Mesendoderm (in vitro differentiated cells): ENCODE measurements around the gene MACROD2.

Experiments used
- DNase-seq: peaks from one replicate; pipeline ENCODE4 v3.0.0; 2013
- H2AK5ac ChIP-seq: 2 replicates; pipeline ENCODE4 v1.6.1; 2013; ENCODE audit warnings: low read length, inconsistent platforms
- H2BK120ac ChIP-seq: 2 replicates; pipeline ENCODE4 v1.6.1; 2013; ENCODE audit warnings: low read depth, mild to moderate bottlenecking, low read length, moderate library complexity, mixed read lengths
- H2BK15ac ChIP-seq: replicated peaks from 2 replicates; pipeline ENCODE4 v1.6.1; 2013; ENCODE audit warnings: low read depth, mild to moderate bottlenecking, moderate library complexity
- H2BK5ac ChIP-seq: 2 replicates; pipeline ENCODE4 v1.6.1; 2013; ENCODE audit warnings: low read length, inconsistent platforms
- H3K18ac ChIP-seq: 2 replicates; pipeline ENCODE4 v1.6.1; 2013; ENCODE audit warnings: mild to moderate bottlenecking, low read length, mixed read lengths
- H3K23ac ChIP-seq: one replicate; pipeline ENCODE4 v1.6.1; 2013; ENCODE audit warnings: low read length
- H3K27ac ChIP-seq: 2 replicates; pipeline ENCODE4 v1.5.1; 2013; ENCODE audit warnings: low read depth, mild to moderate bottlenecking, inconsistent platforms, low read length, moderate library complexity
- H3K27me3 ChIP-seq: 2 replicates; pipeline ENCODE4 v1.6.1; 2013; ENCODE audit warnings: low read length, control low read depth, mild to moderate bottlenecking, inconsistent platforms; ENCODE audit not compliant: insufficient read depth, poor library complexity
- H3K36me3 ChIP-seq: 2 replicates; pipeline ENCODE4 v1.6.1; 2013; ENCODE audit warnings: low read length, inconsistent platforms; ENCODE audit not compliant: control insufficient read depth, insufficient read depth
- H3K4ac ChIP-seq: one replicate; pipeline ENCODE4 v1.6.1; 2013; ENCODE audit warnings: low read depth, mild to moderate bottlenecking, low read length, moderate library complexity
- H3K4me1 ChIP-seq: 2 replicates; pipeline ENCODE4 v1.6.1; 2013; ENCODE audit warnings: low read depth, low read length, inconsistent platforms; ENCODE audit not compliant: control insufficient read depth
- H3K4me2 ChIP-seq: 2 replicates; pipeline ENCODE4 v1.6.1; 2013; ENCODE audit warnings: low read length
- H3K4me3 ChIP-seq: 2 replicates; pipeline ENCODE4 v1.5.1; 2013; ENCODE audit warnings: mild to moderate bottlenecking, low read length
- H3K56ac ChIP-seq: one replicate; pipeline ENCODE4 v1.6.1; 2013; ENCODE audit warnings: low read length
- H3K79me1 ChIP-seq: 2 replicates; pipeline ENCODE4 v1.6.1; 2013; ENCODE audit warnings: low read length, inconsistent platforms
- H3K79me2 ChIP-seq: 2 replicates; pipeline ENCODE4 v1.6.1; 2013; ENCODE audit warnings: mild to moderate bottlenecking, low read length; ENCODE audit not compliant: control insufficient read depth, insufficient read depth
- H3K9ac ChIP-seq: 2 replicates; pipeline ENCODE4 v1.6.1; 2013; ENCODE audit warnings: low read length, inconsistent platforms
- H4K5ac ChIP-seq: one replicate; pipeline ENCODE4 v1.6.1; 2013; ENCODE audit warnings: low read length
- H4K8ac ChIP-seq: one replicate; pipeline ENCODE4 v1.6.1; 2013; ENCODE audit warnings: low read depth, mild to moderate bottlenecking, control low read depth, low read length, moderate library complexity
- WGBS: extraction: QIAGEN DNeasy Blood & Tissue Kit; methylation state at CpG from one replicate; pipeline ENCODE4 v1.1.7; 2013; ENCODE audit warnings: low lambda C conversion rate, missing lambda C conversion rate; ENCODE audit not compliant: insufficient coverage; ENCODE audit errors: extremely low coverage; 5-methylcytosine and 5-hydroxymethylcytosine counted together

MACROD2 gene

GRCh38 chr20:15767999-15768741, 1772.9 kb downstream of the MACROD2 start:
- no peak overlapping the region for H4K5ac ChIP-seq
- H3K23ac ChIP-seq, result no peak overlapping the region
- H3K4me2 ChIP-seq, result no peak overlapping the region
- H3K27ac ChIP-seq, result no peak overlapping the region
- no peaks in the 10 kb centered on the region for H3K79me2 ChIP-seq
- H3K56ac ChIP-seq, result no peak overlapping the region
- H2AK5ac ChIP-seq, result no peak overlapping the region
- no peak overlapping the region for H3K4me3 ChIP-seq
- no peak overlapping the region for H3K18ac ChIP-seq
- H4K8ac ChIP-seq, result no peak overlapping the region
- no peak overlapping the region for H2BK15ac ChIP-seq
- DNase-seq, result no peak
- no peaks in the 10 kb centered on the region for H3K36me3 ChIP-seq
- no peak overlapping the region for H3K9ac ChIP-seq
- H2BK5ac ChIP-seq, result no peak overlapping the region
- H2BK120ac ChIP-seq, result no peak overlapping the region
- no peaks in the 10 kb centered on the region for H3K27me3 ChIP-seq
- whole genome bisulfite sequencing, result no CpG with 5 or more reads among the region's 3 CpGs
- H3K4ac ChIP-seq, result no peak overlapping the region
- H3K4me1 ChIP-seq, result no peaks in the 10 kb centered on the region
- no peaks in the 10 kb centered on the region for H3K79me1 ChIP-seq

DNA sequence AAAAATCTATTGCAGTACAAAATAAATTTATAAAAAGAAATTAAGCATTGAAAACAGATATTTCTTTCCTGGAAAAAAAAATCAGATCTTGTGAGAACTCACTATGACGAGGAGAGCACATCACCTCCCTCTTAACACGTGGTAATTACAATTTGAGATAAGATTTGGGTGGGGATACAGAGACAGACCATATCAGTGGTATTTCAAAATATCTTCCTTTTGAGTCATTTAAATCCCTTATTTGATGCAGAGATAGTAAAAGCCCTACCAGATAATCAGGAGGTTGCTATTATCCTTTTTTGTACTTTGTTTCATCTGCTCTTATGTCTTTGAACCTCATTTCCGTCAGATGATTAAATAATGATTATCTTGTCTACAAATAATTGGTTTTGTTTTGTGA, 1777.5 kb downstream of the MACROD2 start:
- Histone ChIP-seq H4K8ac (no peak overlapping the region), H3K56ac (no peak overlapping the region), H3K4me3 (no peak overlapping the region), H3K36me3 (no peaks in the 10 kb centered on the region), H2BK15ac (no peak overlapping the region), H4K5ac (no peak overlapping the region), H3K79me1 (no peaks in the 10 kb centered on the region), H3K4me1 (no peaks in the 10 kb centered on the region), H3K9ac (no peak overlapping the region), H3K23ac (no peak overlapping the region), H3K27ac (no peak overlapping the region), H3K79me2 (no peaks in the 10 kb centered on the region), H3K18ac (no peak overlapping the region), H2BK120ac (no peak overlapping the region), H3K4me2 (no peak overlapping the region), H3K27me3 (no peaks in the 10 kb centered on the region), H3K4ac (no peak overlapping the region), H2AK5ac (no peak overlapping the region), H2BK5ac (no peak overlapping the region)
- DNase-seq, result peak; percentile 62
- WGBS, result no CpG with 5 or more reads among the region's 3 CpGs

- Histone ChIP-seq H3K36me3 (no peaks in the 10 kb centered on the region), H2BK15ac (no peak overlapping the region), H2BK120ac (no peak overlapping the region), H3K23ac (no peak overlapping the region), H4K8ac (no peak overlapping the region), H3K4me2 (no peak overlapping the region), H3K56ac (no peak overlapping the region), H3K27ac (no peak overlapping the region), H3K79me1 (no peaks in the 10 kb centered on the region), H3K4ac (no peak overlapping the region), H3K9ac (no peak overlapping the region), H2BK5ac (no peak overlapping the region), H4K5ac (no peak overlapping the region), H2AK5ac (no peak overlapping the region), H3K27me3 (no peaks in the 10 kb centered on the region), H3K4me3 (no peak overlapping the region), H3K18ac (no peak overlapping the region), H3K4me1 (no peaks in the 10 kb centered on the region), H3K79me2 (no peaks in the 10 kb centered on the region)
- WGBS, result no CpG with 5 or more reads among the region's 4 CpGs
- no peak for DNase-seq
These were observed 1779.6 kb downstream of the MACROD2 start for GRCh38 chr20:15774926-15775325.

DNA sequence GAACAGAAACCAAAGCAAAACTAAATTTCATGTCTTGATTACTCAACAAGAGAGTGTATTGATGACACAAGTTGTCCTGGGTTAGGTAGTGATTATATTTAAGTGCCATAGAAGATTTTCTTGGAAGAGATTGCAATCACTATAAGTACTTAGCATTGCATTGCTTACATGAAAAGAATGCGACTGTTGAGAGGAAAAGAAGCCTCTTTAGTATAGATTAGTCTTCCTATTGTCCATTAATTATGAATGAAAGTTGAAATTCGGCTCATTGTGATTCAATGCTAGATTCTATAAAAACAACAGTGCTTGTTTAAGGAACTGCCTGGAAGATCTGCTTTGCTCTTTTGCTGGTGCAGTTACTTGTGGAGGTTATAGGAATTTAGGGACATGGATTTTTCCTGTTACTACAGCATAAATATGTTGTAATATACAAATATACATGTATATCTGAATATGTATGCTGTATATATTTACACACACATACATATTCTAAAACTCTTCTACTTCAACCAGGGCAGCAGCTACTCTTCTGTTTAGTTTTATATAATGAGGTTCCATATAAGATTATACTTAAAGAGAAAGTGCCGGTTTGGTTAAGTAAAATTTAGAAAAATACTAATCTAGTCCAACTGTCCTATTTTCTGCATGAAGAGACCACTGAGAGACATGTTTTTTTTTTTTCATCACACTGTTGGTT, 1781.6 kb downstream of the MACROD2 start:
- H2AK5ac ChIP-seq, result no peak overlapping the region
- no peak overlapping the region for H3K4me3 ChIP-seq
- no peaks in the 10 kb centered on the region for H3K79me2 ChIP-seq
- H3K4ac ChIP-seq, result no peak overlapping the region
- H2BK15ac ChIP-seq, result no peak overlapping the region
- H4K5ac ChIP-seq, result no peak overlapping the region
- H2BK120ac ChIP-seq, result no peak overlapping the region
- H4K8ac ChIP-seq, result no peak overlapping the region
- H3K27ac ChIP-seq, result no peak overlapping the region
- no peaks in the 10 kb centered on the region for H3K27me3 ChIP-seq
- no peaks in the 10 kb centered on the region for H3K4me1 ChIP-seq
- no peak overlapping the region for H3K56ac ChIP-seq
- no peaks in the 10 kb centered on the region for H3K36me3 ChIP-seq
- H3K18ac ChIP-seq, result no peak overlapping the region
- no peak overlapping the region for H2BK5ac ChIP-seq
- H3K79me1 ChIP-seq, result no peaks in the 10 kb centered on the region
- DNase-seq, result no peak
- no peak overlapping the region for H3K9ac ChIP-seq
- whole genome bisulfite sequencing, result no CpG with 5 or more reads among the region's 3 CpGs
- no peak overlapping the region for H3K23ac ChIP-seq
- no peak overlapping the region for H3K4me2 ChIP-seq

- Histone ChIP-seq H3K56ac (no peak overlapping the region), H3K4ac (no peak overlapping the region), H3K36me3 (no peaks in the 10 kb centered on the region), H3K4me1 (no peaks in the 10 kb centered on the region), H4K5ac (no peak overlapping the region), H3K27ac (no peak overlapping the region), H2BK15ac (no peak overlapping the region), H3K79me2 (no peaks in the 10 kb centered on the region), H2BK120ac (no peak overlapping the region), H4K8ac (no peak overlapping the region), H3K18ac (no peak overlapping the region), H2AK5ac (no peak overlapping the region), H3K23ac (no peak overlapping the region), H2BK5ac (no peak overlapping the region), H3K4me2 (no peak overlapping the region), H3K27me3 (no peaks in the 10 kb centered on the region), H3K9ac (no peak overlapping the region), H3K4me3 (no peak overlapping the region), H3K79me1 (no peaks in the 10 kb centered on the region)
- WGBS, result no CpG with 5 or more reads among the region's 3 CpGs
- no peak for DNase-seq
These were observed 1788.7 kb downstream of the MACROD2 start for GRCh38 chr20:15784020-15784419.
